Measurements from ENCODE around the gene BMPR2.

DNA sequence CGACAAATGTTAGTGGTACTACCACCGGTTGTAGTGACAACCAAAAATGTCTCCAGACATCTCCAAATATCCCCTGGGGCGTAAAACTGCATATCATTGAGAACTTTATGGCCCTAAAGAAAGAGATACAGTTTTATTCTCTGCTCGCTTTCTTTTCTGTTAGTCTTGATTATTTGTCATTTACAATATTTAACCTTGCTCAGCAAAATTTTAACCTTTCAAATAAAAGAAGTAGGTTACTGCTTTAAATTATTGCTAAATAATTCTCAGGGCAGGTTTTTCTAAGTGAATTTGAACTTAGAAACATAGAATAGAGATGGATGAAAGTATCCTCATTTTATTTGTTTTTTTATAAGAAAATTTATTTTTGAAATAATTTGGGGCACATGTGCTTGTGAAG lies 67.9 kb downstream of the BMPR2 start:
- TF ChIP-seq, protein P1, sequence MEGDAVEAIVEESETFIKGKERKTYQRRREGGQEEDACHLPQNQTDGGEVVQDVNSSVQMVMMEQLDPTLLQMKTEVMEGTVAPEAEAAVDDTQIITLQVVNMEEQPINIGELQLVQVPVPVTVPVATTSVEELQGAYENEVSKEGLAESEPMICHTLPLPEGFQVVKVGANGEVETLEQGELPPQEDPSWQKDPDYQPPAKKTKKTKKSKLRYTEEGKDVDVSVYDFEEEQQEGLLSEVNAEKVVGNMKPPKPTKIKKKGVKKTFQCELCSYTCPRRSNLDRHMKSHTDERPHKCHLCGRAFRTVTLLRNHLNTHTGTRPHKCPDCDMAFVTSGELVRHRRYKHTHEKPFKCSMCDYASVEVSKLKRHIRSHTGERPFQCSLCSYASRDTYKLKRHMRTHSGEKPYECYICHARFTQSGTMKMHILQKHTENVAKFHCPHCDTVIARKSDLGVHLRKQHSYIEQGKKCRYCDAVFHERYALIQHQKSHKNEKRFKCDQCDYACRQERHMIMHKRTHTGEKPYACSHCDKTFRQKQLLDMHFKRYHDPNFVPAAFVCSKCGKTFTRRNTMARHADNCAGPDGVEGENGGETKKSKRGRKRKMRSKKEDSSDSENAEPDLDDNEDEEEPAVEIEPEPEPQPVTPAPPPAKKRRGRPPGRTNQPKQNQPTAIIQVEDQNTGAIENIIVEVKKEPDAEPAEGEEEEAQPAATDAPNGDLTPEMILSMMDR (IDR thresholded peaks at IDR 0.05) = no peak
- no peak for TF ChIP-seq POLR2A (IDR thresholded peaks at IDR 0.05)

Measured in testis (tissue), 2 donors.